ENCODE data around the gene HGF.
"Not testable (repeated sequence)": the region's sequence is repeated elsewhere in the genome, so short reads cannot be mapped to it uniquely, and the experiment has no call there.

The HGF gene

DNA sequence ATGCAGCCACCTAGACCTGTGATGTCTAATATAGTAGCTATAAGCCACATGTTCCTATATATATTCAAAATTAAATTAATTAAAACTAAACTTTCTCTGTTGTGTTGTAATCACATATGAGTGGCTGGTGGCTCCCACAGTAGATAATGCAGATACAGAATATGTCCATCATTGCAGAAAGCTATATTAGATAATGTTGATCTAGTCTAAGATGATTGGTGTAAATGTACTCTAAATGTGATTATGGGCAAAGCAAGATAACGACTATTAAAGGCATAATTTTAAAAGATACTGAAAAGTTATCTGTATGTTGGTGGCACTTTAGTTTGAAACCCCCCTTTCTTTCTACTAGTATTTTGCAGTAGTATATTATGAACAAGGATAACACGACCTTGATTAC is 5.7 kb upstream of the HGF start:
- no peak for DNase-seq

- DNase-seq: no peak
Observed at GRCh38 chr7:81774551-81774950, 4.7 kb upstream of the HGF start.

- no peak for DNase-seq
Observed at GRCh38 chr7:81770728-81771223, 929 bp upstream of the HGF start.

DNA sequence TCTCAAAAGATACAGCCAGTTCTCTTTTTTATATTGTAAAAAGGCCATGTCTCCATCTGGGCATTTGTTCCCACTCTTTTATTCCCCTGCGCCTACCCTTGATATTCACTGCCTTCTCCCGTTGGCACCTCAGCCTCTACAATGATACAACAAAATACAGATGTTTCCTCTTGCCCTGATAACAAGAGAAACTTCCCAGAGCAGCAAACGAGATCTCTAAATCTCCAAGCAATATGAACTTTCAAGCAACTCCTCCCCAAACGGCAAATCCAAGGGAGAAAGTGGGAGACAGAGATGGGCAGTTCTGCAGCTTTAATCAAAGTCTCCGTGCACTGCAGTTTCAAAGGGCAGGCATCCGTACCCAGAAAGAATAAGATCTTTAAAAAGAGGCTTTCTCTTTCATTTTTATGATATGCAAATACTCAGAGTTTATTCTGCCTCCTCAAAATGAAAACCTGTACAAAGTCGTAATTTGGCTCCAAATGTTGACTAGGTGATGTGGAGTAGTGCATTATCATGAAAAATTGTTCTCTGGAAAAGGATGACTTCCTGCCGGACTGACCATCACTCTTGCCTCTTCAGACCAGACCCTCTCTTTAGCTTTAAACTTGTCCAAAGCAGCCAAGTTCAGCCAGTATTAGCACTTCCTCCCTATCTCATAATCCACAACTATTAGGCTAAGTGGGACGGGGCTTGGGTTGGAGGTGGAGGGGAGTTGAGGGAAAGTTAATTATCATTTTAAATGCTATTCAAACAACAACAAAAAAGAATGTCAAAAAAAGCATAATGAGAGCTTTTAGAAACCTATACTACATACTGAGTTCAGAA is 682 bp downstream of the HGF start:
- no peak for DNase-seq

GRCh38 chr7:81767926-81768325 is 1.9 kb downstream of the HGF start:
- DNase-seq: no peak

- no peak for DNase-seq
Observed at GRCh38 chr7:81761821-81762220, 8.0 kb downstream of the HGF start.

GRCh38 chr7:81761031-81761430 is 8.8 kb downstream of the HGF start:
- no peak for DNase-seq

GRCh38 chr7:81754918-81755696 is 14.7 kb downstream of the HGF start:
- DNase-seq: no peak

DNA sequence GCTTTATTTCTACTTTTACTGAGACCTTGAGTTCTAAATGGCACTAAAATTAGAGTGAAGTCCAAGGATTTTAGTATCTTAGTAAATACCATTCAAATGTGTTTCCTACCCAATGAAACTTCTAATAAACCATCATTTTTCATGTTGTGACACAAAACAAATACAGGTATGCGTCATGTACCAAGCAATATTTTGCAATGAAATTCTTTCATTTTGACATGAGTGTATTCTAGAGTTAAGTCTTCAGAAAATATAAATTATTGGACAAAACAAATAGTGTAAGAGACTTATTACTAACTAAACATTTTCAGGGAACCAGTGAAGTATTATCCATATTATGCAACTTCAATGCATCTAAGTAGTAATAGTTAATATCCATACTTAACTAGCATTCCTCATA is 16.5 kb downstream of the HGF start:
- no peak for DNase-seq

- DNase-seq: no peak
Observed at GRCh38 chr7:81752318-81752714, 17.5 kb downstream of the HGF start.

DNA sequence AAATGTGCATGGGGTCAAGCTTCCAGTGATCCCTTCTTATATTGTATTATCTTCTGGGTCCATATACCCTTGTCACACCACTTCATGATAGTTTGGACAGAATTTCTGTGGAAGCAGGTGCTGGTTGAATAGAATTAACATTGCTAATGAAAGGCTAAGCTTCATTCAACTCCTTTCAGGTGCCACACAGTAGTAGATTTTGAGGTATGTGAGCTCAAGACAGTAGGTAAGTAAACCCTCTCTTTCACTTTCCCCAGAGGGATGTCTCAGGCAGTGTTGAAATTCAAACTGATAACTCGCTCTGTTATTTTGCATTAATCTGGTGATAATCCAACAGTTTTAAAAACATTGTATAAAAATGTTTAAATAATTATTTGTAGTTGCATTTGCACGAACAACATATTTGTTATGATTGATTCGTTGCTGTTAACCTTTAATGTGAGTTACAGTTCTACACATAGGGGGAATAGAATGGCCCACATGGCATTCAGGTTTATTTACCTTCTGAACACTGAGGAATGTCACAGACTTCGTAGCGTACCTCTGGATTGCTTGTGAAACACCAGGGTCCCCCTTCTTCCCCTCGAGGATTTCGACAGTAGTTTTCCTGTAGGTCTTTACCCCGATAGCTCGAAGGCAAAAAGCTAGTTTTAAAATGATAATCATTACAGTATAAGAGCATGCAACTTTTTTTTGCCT is 18.1 kb downstream of the HGF start:
- no peak for DNase-seq

DNA sequence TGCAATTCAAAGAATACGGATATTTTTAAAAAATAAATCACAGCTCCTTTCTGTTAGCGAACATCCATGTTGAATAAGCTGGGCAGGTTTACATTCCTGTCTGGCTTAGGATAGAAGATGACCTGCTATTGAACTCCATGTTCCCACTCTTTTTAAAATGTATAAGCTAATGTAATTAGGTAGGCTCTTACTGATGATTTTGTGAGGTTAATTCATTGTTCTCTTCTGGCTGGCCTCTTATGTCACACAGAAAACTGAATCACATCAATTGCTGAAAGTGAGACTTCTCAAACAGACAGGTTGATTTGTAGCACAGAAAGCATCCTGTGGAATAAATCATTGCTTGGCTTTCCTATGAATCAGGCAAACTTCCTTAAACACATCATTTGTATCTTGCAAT is 24.2 kb downstream of the HGF start:
- DNase-seq: no peak

DNA sequence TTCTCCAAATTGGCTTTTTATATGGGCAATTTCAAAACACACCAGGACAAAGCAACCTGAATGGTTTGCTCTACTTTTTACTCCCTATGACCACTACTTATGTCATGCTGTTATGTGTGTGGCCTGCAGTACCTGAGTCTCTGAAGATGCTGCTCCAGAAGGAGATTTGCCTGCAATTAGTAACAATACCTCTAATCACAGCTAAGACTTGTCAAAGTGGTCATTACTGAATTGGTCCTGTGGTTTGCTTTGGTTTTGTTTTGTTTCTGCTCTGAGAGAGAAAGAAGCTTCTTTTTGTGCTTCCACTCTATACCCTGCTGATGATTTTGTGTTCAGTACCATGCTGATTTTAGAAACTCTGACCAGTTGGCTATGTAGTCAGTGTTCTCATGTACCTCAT is 25.5 kb downstream of the HGF start:
- no peak for DNase-seq

DNA sequence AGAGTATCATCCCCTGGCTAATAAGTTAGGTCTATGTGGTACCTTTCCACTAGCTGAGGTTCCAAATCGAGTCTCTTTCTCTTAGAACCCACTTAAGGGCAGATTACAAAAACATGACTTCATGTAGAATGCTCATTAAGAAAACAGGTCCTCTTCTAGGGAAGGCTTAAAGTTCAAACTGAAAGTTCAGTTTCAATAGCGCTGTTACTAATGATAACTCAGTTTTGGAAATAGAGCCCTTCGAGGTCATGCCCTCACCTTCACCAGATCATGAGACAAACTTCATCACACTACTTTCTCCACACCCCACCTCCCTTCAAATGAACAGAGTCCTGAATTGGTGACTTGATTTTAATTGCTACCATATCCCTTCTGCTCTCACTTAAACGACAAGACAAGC is 26.2 kb downstream of the HGF start:
- no peak for DNase-seq

DNA sequence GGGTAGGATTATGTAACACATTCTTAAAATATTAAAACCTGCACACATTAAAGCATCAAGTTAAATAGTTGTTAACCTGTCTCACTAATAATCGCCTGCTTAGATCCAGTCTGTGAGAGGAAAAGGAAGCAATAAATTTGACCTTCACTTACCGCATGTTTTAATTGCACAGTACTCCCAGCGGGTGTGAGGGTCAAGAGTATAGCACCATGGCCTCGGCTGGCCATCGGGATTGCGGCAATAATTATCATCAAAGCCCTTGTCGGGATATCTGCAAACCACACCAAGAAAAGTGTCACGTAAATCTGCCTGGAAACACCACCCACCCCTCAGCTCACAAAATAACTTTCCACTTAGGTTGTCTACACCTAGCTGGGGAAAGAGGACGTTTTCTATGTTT is 26.6 kb downstream of the HGF start:
- no peak for DNase-seq

DNA sequence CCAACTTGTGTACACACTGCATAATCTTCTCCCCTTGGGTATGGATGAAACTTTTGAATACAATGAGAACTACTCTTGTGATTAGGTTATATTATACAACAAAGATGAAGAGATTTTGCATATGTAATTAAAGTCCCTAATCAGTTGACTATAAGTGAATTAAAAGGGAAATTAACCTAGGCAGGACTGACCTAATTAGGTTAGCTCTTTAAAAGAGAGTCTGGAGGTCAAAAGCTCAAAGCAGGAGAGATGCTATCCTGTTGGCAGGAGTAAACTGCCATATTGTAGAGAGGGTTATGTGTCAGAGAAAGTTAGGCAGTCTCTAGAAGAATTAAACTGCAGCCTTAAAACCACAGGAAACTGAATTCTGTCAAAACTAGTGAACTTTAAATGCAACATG is 29.4 kb downstream of the HGF start:
- no peak for DNase-seq

GRCh38 chr7:81736091-81736490 is 33.8 kb downstream of the HGF start:
- no peak for DNase-seq

GRCh38 chr7:81725812-81726127 is 44.1 kb downstream of the HGF start:
- DNase-seq: no peak

DNA sequence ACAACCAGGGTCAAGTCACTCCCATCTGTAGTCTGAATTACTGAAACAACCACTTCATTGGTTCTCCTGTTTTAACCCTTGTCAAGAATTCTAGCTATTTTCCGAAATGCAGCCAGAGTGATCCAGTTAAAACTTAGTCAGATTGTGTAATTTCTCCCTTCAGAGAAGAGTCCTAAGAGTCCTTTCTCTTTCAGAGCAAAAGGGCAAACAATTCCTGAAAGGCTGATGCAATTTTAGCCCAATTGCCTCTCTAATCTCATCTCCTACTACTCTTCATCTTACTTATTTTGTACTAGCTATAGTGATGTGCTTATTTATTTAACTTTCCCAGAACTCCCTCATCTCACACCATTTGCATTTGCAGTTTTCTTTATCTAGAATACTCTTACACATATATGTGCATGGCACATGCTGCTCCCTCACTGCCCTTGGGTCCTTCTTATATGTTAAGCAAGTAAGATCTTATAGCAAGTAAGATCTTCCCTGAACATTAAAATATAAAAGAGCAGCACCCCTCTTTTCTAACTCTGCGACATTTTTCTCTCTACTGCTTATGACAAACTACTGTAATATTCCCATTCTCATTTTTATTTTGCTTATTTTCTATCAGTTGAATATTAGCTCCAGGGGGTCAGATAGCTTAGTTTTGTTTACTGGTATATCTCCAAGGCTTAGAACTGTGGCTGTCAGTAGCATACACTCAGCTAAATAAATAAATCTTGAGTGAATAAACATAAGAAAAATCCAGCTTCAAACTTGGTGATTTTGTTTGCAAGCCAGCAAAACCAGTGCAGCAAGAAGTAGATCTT is 44.6 kb downstream of the HGF start:
- DNase-seq: no peak

- DNase-seq: not testable (repeated sequence)
Observed at GRCh38 chr7:81722250-81722649, 47.6 kb downstream of the HGF start.

DNA sequence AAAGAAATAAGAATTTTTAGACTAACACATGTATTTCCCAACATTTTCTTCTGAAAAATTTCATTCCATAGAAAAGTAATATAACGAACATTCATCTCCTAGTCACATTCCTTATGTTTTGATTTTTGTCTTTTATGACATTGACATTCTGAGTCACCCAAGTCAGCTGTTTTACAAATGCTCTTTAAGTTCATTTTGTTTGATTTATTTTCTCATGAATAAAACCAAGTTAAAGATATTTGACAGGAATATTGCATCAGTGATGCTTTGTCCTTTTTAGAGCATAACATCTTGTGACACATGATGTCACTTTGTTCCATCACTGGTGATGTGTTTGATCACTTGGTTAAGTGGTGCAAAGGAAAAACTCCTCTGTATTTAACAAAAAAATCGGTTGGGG is 48.4 kb downstream of the HGF start:
- no peak for DNase-seq

- no peak for DNase-seq
Observed at GRCh38 chr7:81719865-81720264, 50.0 kb downstream of the HGF start.
